Forelimb muscle (tissue), 1 donor: ENCODE data around the gene ATG4D. TPM values are rescaled to one million over a fixed set of nuclear protein-coding genes. Genes with fewer than 3 reads are reported as not detected.
"Not testable (repeated sequence)": the region's sequence is repeated elsewhere in the genome, so short reads cannot be mapped to it uniquely, and the experiment has no call there.

Experiments used
- DNase-seq: peaks from one replicate; pipeline ENCODE4 v3.0.0-alpha.2; 2013; ENCODE audit warnings: low read depth
- polyA plus RNA-seq: library from polyadenylated mRNA; unstranded; fragments of 120-200 nt; gene quantifications from one replicate; pipeline ENCODE4 v1.2.1, GENCODE V29; 2013; ENCODE audit not compliant: insufficient read length

ATG4D gene
- polyA plus RNA-seq, 1 donor: 22.7 TPM

DNA sequence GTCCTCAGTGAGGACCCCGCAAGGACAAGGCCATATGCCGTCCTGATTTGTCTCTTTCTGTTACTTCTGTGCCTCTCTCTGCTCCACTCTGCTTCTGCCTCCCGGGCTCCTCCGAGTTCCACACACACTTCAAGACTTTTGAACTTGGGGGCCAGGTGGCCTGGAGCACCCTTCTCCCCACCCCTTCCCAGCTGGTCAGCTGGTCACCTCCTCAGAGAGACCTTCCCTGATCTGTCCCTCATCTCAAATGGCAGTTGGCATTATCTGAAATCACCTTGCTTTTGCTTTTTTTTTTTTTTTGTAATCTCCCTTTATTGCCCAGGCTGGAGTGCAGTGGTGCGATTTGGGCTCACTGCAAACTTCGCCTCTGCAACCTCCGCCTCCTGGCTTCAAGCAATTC is 24.3 kb upstream of the ATG4D start:
- DNase-seq: no peak

GRCh38 chr19:10520652-10521318 is 22.9 kb upstream of the ATG4D start:
- DNase-seq: no peak

DNA sequence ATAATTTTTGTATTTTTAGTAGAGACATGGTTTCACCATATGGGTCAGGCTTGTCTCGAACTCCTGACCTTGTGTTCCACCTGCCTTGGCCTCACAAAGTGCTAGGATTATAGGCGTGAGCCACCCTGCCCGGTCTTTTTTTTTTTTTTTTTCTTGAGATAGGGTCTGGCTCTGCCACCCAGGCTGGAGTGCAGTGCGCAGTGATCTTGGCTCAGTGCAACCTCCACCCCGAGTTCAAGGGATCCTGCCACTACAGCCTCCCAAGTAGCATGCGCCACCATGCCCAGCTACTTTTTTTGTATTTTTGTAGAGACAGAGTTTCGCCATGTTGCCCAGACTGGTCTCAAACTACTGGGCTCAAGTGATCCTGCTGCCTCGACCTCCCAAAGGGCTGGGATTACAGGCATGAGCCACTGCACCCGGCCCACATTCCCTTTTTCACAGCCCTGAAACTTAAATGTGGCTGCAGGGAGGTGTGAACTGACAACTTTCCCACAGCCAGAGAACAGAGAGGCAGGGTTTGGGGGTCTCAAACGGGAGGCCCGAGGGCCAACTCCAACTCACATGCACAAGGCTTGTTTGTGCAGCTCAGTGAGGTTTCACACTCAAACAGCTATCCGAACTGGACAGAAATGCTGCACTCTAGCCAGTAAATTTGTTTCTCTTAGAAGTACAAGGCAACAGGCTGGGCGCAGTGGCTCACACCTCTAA is 22.1 kb upstream of the ATG4D start:
- no peak for DNase-seq

DNA sequence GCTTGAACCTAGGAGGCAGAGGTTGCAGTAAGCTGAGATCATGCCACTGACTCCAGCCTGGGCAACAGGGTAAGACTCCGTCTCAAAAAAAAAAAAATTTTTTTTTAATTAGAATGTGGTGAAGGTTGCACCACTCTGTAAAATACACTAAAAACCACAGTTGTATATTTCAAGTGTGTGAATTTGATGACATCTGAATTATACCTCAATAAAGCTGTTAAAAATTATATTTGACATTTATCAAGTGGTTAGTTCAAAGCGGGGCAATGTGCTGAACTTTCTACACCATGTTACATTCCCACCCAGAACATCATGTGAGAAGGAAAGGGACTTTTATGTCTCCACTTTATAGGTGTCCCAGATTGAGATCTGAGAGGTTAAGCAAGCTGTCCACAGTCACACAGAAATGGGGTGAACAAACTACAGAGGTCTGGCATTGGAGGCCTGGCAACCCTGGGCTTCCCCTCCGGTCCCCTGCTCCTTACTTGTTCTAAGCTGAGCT is 20.5 kb upstream of the ATG4D start:
- no peak for DNase-seq

DNA sequence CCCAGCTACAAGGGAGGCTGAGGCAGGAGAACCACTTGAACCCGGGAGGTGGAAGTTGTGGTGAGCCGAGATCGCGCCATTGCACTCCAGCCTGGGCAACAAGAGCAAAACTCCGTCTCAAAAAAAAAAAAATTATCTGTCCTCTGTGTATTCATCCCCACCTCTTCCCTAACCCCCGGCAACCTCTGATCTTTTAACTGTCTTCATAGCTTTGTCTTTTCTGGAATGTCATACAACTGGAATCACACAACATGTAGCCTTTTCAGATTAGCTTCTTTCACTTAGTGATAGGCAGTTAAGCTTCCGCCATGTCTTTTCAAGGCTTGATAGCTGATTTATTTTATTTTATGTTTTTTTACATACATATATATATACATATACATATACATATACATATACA is 18.1 kb upstream of the ATG4D start:
- DNase-seq: no peak

DNA sequence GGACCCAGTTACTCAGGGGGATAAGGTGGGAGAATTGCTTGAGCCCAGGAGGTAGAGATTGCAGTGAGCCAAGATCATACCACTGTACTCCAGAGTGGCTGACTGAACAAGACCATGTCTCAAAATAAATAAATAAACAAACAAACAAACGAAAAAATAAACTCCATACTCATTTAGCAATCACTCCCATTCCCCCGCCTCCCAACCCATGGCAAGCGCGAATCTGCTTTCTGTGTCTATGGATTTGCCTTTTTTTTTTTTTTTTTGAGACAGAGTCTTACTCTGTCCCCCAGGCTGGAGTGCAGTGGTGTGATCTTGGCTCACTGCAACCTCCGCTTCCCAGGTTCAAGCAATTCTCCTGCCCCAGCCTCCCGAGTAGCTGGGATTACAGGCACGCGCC is 16.8 kb upstream of the ATG4D start:
- not testable (repeated sequence) for DNase-seq

DNA sequence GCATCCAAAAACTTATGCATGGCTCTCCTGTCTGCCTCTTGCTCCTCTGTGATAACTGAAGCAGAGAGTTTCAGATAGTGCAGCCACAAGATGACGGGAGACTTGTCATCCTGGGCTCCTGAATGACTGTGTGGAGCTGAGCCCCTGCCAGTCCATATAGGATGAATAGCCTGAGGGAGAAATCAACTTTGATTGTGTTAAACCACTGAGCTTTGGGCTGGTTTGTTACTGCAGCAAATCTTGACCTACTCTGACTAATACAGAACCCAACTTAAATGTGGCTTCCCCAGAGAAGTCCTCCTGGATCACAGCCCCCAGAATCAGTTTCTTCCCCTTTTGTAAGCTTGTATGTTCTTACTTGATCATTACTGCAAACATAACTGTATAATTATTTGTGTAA is 11.2 kb upstream of the ATG4D start:
- DNase-seq: no peak

GRCh38 chr19:10533646-10534386 is 9.9 kb upstream of the ATG4D start:
- no peak for DNase-seq

DNA sequence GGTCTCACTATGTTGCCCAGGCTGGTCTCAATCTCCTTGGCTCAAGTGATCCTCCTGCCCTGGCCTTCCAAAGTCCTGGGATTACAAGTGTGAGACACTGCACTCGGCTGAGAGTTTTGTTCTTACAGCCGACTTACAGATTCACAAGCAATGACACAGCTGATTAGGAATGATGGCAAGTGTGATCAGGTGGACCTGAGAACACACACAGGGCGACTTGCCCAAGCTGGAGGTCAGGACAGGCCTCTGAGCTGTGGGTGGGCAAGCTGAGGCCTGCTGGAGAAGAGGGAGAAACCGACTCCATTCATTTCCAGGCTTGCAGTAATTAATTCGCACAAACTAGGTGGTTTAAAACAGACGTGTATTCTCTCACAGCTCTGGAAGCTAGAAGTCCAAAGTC is 8.1 kb upstream of the ATG4D start:
- DNase-seq: no peak

DNA sequence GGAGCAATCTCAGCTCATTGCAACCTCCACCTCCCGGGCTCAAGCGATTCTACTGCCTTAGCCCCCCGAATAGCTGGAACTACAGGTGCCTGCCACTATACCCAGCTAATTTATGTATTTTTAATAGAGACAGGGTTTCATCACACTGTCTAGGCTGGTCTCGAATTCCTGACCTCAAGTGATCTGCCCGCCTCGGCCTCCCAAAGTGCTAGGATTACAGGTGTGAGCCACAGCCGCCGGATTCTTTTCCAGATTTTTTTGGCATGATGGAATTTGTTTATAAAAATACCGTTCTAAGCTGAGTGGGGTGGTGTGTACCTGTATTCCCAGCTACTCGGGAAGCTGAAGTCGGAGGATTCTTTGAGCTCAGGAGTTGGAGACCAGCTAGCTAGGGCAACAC is 6.0 kb upstream of the ATG4D start:
- DNase-seq: no peak

DNA sequence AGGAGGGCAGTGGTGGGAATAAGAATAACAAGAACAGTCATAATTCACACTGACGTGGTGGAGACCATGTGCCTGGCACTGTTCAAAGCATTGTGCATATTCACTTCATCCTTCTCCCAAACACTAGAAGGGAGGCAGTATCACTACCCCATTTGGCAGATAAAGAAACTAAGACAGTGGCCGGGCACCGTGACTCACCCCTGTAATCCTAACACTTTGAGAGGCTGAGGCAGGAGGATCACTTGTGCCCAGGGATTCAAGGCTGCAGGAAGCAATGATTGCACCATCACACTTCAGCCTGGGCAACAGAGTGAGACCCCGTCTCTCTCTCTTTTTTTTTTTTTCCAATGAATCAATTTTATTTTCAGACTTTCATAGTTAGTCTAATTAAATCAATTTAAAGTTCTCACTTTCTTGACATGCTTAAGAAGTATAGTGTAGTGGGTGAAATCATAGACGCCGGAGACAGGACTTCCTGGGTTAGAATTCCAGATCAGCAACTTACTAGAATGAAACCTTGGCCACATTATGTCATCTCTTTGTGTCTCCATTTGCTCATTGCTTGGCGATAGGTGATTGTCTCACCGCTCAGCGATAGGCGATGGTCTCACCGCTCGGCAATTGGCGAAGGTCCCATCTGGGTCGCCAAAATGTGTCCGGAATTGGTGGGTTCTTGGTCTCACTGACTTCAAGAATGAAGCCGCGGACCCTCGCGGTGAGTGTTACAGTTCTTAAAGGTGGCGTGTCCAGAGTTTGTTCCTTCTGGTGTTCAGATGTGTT is 5.3 kb upstream of the ATG4D start:
- DNase-seq: no peak

- DNase-seq: not testable (repeated sequence)
Observed at GRCh38 chr19:10539016-10539415, 4.7 kb upstream of the ATG4D start.

DNA sequence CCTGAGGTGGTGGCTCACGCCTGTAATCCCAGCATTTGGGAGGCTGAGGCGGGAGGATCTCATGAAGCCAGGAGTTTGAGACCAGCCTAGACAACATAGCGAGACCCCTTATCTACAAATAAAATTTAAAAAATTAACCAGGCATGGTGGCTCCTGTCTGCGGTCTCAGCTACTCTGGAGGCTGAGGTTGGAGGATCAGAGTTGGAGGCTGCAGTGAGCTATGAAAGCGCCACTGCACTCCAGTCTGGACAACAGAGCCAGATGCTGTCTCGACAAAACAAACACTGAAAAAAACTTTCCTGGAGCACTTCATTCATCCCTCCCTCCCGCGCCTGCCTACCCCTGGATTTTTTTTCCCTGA is 665 bp upstream of the ATG4D start:
- DNase-seq: no peak

DNA sequence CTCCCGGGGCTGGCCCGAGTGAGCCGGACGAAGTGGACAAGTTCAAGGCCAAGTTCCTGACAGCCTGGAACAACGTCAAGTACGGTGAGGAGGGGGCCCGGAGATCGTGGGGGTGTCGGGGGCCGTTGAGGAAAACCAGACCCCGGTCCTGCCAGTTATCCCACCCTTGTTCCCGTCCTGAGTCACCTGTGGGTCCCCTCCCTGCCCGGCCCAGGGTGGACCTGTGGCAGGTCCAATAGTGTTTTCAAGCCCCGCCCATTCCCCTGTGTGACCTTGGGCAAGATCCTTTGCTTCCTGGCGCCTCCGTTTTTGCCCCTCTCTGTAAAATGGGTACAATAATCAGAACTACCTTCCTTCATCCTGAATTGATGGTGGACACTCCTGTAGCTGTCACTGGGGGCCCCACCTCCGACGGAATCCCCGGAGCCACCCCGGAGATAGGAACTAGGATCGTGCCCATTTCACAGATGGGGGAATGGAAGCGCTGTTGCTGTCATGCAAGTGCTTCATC is 593 bp downstream of the ATG4D start:
- DNase-seq: no peak

DNA sequence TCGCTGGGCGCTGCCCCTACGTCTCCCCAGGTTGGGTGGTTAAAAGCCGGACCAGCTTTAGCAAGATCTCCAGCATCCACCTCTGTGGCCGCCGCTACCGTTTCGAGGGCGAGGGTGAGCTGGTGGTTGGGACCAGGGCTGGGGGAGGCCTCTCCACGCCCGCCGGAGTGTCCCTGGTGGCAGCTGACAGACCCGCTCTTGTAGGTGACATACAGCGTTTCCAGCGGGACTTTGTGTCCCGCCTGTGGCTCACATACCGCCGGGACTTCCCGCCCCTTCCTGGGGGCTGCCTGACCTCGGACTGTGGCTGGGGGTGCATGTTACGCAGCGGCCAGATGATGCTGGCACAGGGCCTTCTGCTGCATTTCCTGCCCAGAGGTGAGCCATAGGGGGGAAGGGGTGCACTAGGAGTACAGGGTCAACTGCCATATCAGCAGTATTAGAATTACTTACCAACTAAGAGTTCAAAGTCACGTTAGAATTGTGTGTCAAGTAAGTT is 1.1 kb downstream of the ATG4D start:
- no peak for DNase-seq

DNA sequence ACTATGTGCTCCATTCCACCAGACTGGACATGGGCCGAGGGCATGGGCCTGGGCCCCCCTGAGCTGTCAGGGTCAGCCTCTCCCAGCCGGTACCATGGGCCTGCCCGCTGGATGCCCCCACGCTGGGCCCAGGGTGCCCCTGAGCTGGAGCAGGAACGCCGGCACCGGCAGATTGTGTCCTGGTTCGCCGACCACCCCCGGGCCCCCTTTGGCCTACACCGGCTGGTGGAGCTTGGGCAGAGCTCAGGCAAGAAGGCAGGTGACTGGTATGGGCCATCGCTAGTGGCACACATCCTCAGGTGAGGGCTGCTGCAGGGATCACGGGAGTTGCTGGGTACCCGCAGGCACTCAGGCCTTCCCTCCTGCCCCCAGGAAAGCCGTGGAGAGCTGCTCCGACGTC is 3.1 kb downstream of the ATG4D start:
- no peak for DNase-seq

- no peak for DNase-seq
Observed at GRCh38 chr19:10548746-10549276, 5.1 kb downstream of the ATG4D start.

DNA sequence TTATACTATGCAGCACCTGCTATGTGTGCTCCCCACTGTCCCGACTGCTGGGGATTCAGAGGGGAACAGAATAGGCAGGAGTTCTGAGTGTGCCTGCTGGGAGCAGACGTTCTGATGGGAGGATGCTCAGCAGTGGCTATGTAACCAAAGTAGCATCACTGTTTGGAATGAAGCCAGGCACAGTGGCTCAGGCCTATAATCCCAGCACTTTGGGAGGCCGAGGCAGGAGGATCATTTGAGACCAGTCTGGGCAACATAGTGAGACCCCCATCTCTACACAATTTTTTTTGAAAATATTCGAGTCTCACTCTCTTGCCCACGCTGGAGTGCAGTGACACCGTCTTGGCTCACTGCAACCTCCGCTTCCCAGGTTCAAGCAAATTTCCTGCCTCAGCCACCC is 6.0 kb downstream of the ATG4D start:
- no peak for DNase-seq

DNA sequence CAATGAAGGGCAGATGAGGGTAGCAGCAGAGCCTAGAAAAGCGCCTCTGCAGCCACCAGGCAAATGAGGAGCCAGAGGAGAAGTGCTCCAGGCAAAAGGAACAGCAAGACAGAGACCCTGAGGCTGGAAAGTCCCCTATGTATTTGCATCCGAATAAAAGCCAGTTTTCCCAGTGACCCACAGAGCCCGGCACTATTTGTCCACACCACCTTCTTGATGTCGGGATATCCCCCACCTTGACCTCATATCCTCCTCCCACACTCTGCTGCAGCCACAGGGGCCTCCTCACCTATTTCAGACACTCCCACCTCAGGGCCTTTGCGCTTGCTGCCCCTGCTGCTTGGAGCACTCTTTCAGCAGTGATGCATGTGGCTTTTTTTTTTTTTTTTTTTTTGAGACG is 6.6 kb downstream of the ATG4D start:
- DNase-seq: no peak

GRCh38 chr19:10551006-10551405 is 7.3 kb downstream of the ATG4D start:
- not testable (repeated sequence) for DNase-seq

DNA sequence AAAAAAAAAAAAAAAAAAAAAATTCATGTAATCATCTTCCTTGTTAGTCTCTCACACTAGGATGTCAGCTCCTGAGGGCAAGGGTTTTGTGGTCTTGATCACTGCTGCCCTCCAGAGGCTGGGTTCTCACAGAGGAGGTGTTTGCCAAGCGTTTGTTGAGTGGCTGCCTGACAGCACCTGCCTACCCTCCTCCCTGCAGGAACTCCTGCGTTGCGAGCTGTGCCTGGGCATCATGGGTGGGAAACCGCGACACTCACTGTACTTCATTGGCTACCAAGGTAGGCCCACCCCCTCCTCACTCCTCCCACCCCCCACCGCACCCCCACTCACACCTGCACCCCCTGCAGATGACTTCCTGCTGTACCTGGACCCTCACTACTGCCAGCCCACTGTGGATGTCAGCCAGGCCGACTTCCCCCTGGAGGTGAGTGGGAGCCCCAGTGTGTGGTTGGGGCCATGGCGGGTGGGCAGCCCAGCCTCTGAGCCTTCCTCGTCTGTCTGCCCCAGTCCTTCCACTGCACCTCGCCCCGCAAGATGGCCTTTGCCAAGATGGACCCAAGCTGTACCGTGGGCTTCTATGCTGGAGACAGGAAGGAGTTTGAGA is 8.1 kb downstream of the ATG4D start:
- no peak for DNase-seq
